Naive B cell (primary cell): ENCODE measurements around the gene BMPR1A. TPM values are rescaled to one million over a fixed set of nuclear protein-coding genes. Genes with fewer than 3 reads are reported as not detected.
"Not testable (repeated sequence)": the region's sequence is repeated elsewhere in the genome, so short reads cannot be mapped to it uniquely, and the experiment has no call there.

Experiments
- ATAC-seq, 2 donors: fragments of 150-1000 bp; cut with Tn5 transposase; 2 replicates each; pipeline ENCODE4 v1.10.0; 2021; ENCODE audit warnings: low read depth in 2 of 2, mild to moderate bottlenecking in 2 of 2, moderate library complexity in 2 of 2
- DNase-seq: peaks from one replicate; pipeline ENCODE4 v3.0.0; 2022
- H3K27ac Mint-ChIP-seq, 6 donors: one replicate each; pipeline ENCODE4 v1.8.0; 2020 to 2022; ENCODE audit warnings: mild to moderate bottlenecking in 6 of 6, mixed read lengths in 6 of 6, moderate library complexity in 5 of 6, inconsistent platforms in 2 of 6
- H3K27me3 Mint-ChIP-seq, 3 donors: one replicate each; pipeline ENCODE4 v1.8.0; 2021 to 2022; ENCODE audit warnings: mixed read lengths in 3 of 3, mild to moderate bottlenecking in 1 of 3
- H3K36me3 Mint-ChIP-seq, 2 donors: one replicate each; pipeline ENCODE4 v1.8.0; 2020 to 2022; ENCODE audit warnings: mixed read lengths in 2 of 2, inconsistent platforms in 1 of 2, mild to moderate bottlenecking in 1 of 2
- H3K4me1 Mint-ChIP-seq, 3 donors: one replicate each; pipeline ENCODE4 v1.8.0; 2020 to 2022; ENCODE audit warnings: mixed read lengths in 3 of 3, inconsistent platforms in 1 of 3, mild to moderate bottlenecking in 1 of 3, moderate library complexity in 1 of 3
- H3K4me3 Mint-ChIP-seq, 8 donors: one replicate each; pipeline ENCODE4 v1.8.0; 2020 to 2022; ENCODE audit warnings: mild to moderate bottlenecking in 8 of 8, mixed read lengths in 8 of 8, moderate library complexity in 8 of 8, inconsistent platforms in 2 of 8
- H3K9me3 Mint-ChIP-seq, 7 donors: one replicate each; pipeline ENCODE4 v1.8.0; 2020 to 2022; ENCODE audit warnings: mixed read lengths in 7 of 7, mild to moderate bottlenecking in 5 of 7, inconsistent platforms in 2 of 7, moderate library complexity in 1 of 7
- polyA plus RNA-seq, 6 donors: library from polyadenylated mRNA; unstranded; fragments of 300-500 nt; fragmentation: Illumina TruSeq; gene quantifications; one replicate each; pipeline ENCODE4 v1.2.3, GENCODE V29; 2021; ENCODE audit warnings: low read depth in 6 of 6

Gene BMPR1A
- polyA plus RNA-seq, 6 donors from 2014 or later = 0.73 to 3.4 (median 1.2) TPM; not detected in 1

- ATAC-seq (no peak), DNase-seq (no peak)
- Mint-ChIP-seq H3K9me3 (peaks cover 0 to 12% (median 8%) of the 10 kb centered on the region in 7 donors), H3K36me3 (peaks cover 17 to 25% of the 10 kb centered on the region in 2 donors), H3K4me1 (no peaks in the 10 kb centered on the region), H3K27me3 (peaks cover 15 to 27% (median 18%) of the 10 kb centered on the region in 3 donors), H3K27ac (no peak overlapping the region), H3K4me3 (no peak overlapping the region)
Observed at GRCh38 chr10:86905429-86905828, 149.0 kb downstream of the BMPR1A start.

GRCh38 chr10:86914734-86915133 lies 158.3 kb downstream of the BMPR1A start:
- Mint-ChIP-seq H3K4me1 (no peaks in the 10 kb centered on the region), H3K27ac (no peak overlapping the region), H3K36me3 (no peaks in the 10 kb centered on the region), H3K4me3 (no peak overlapping the region), H3K9me3 (no peaks in the 10 kb centered on the region), H3K27me3 (no peaks in the 10 kb centered on the region)
- ATAC-seq (no peak), DNase-seq (no peak)

GRCh38 chr10:86918022-86918471 lies 161.6 kb downstream of the BMPR1A start:
- DNase-seq (no peak), ATAC-seq (no peak)
- H3K36me3 Mint-ChIP-seq = peaks cover 0 to 5% of the 10 kb centered on the region in 2 donors
- no peak overlapping the region for H3K27ac Mint-ChIP-seq
- H3K9me3 Mint-ChIP-seq = no peaks in the 10 kb centered on the region
- H3K4me3 Mint-ChIP-seq = no peak overlapping the region
- H3K27me3 Mint-ChIP-seq = no peaks in the 10 kb centered on the region
- H3K4me1 Mint-ChIP-seq = no peaks in the 10 kb centered on the region

GRCh38 chr10:86922553-86922961 lies 166.1 kb downstream of the BMPR1A start:
- Mint-ChIP-seq H3K4me1 (no peaks in the 10 kb centered on the region), H3K27ac (no peak overlapping the region), H3K27me3 (no peaks in the 10 kb centered on the region), H3K9me3 (no peaks in the 10 kb centered on the region), H3K36me3 (peaks cover 0 to 9% of the 10 kb centered on the region in 2 donors), H3K4me3 (no peak overlapping the region)
- ATAC-seq (no peak), DNase-seq (no peak)

GRCh38 chr10:86929468-86930380 lies 173.3 kb downstream of the BMPR1A start:
- Mint-ChIP-seq H3K36me3 (no peaks in the 10 kb centered on the region), H3K4me1 (no peaks in the 10 kb centered on the region), H3K27me3 (peaks cover 0 to 9% (median 0%) of the 10 kb centered on the region in 3 donors), H3K27ac (peak overlapping the region in 2 of 6 donors; percentile 14 to 66), H3K4me3 (no peak overlapping the region), H3K9me3 (no peaks in the 10 kb centered on the region)
- DNase-seq = no peak
- no peak for ATAC-seq

- no peak overlapping the region for H3K4me3 Mint-ChIP-seq
- no peaks in the 10 kb centered on the region for H3K9me3 Mint-ChIP-seq
- H3K36me3 Mint-ChIP-seq = no peaks in the 10 kb centered on the region
- H3K27me3 Mint-ChIP-seq = peaks cover 0 to 9% (median 8%) of the 10 kb centered on the region in 3 donors
- H3K4me1 Mint-ChIP-seq = no peaks in the 10 kb centered on the region
- DNase-seq = no peak
- no peak for ATAC-seq
- peak overlapping the region in 1 of 6 donors; percentile 58 for H3K27ac Mint-ChIP-seq
Observed at GRCh38 chr10:86931872-86932271, 175.5 kb downstream of the BMPR1A start.

- H3K4me1 Mint-ChIP-seq = no peaks in the 10 kb centered on the region
- no peaks in the 10 kb centered on the region for H3K9me3 Mint-ChIP-seq
- H3K27me3 Mint-ChIP-seq = peaks cover 0 to 13% (median 8%) of the 10 kb centered on the region in 3 donors
- no peak overlapping the region for H3K27ac Mint-ChIP-seq
- H3K36me3 Mint-ChIP-seq = no peaks in the 10 kb centered on the region
- peak overlapping the region in 1 of 8 donors; percentile 6 for H3K4me3 Mint-ChIP-seq
- no peak for ATAC-seq
- no peak for DNase-seq
Observed at GRCh38 chr10:86932674-86933073, 176.3 kb downstream of the BMPR1A start.

GRCh38 chr10:86934162-86934711 lies 177.8 kb downstream of the BMPR1A start:
- H3K27ac Mint-ChIP-seq, H3K36me3 Mint-ChIP-seq, H3K4me3 Mint-ChIP-seq, ATAC-seq, H3K9me3 Mint-ChIP-seq, DNase-seq, H3K4me1 Mint-ChIP-seq: not testable (repeated sequence)
- H3K27me3 Mint-ChIP-seq = peaks cover 0 to 13% (median 8%) of the 10 kb centered on the region in 3 donors

- Mint-ChIP-seq H3K9me3 (no peaks in the 10 kb centered on the region), H3K4me1 (peaks cover 0 to 5% (median 0%) of the 10 kb centered on the region in 3 donors), H3K4me3 (no peak overlapping the region), H3K27me3 (peaks cover 0 to 13% (median 8%) of the 10 kb centered on the region in 3 donors), H3K27ac (no peak overlapping the region), H3K36me3 (no peaks in the 10 kb centered on the region)
- DNase-seq (no peak), ATAC-seq (no peak)
Observed at GRCh38 chr10:86936661-86937501, 180.5 kb downstream of the BMPR1A start.

GRCh38 chr10:86937502-86938154 lies 181.2 kb downstream of the BMPR1A start:
- Mint-ChIP-seq H3K27me3 (peaks cover 0 to 11% (median 8%) of the 10 kb centered on the region in 3 donors), H3K4me3 (no peak overlapping the region), H3K27ac (peak overlapping the region in 1 of 6 donors; percentile 47), H3K36me3 (no peaks in the 10 kb centered on the region), H3K9me3 (no peaks in the 10 kb centered on the region), H3K4me1 (peaks cover 0 to 5% (median 0%) of the 10 kb centered on the region in 3 donors)
- ATAC-seq (no peak), DNase-seq (no peak)

- Mint-ChIP-seq H3K4me1 (peaks cover 0 to 5% (median 0%) of the 10 kb centered on the region in 3 donors), H3K36me3 (no peaks in the 10 kb centered on the region), H3K27me3 (peaks cover 0 to 8% (median 4%) of the 10 kb centered on the region in 3 donors), H3K27ac (no peak overlapping the region), H3K4me3 (peak overlapping the region in 1 of 8 donors; percentile 16), H3K9me3 (no peaks in the 10 kb centered on the region)
- DNase-seq (no peak), ATAC-seq (no peak)
Observed at GRCh38 chr10:86938260-86938659, 181.8 kb downstream of the BMPR1A start.

- not testable (repeated sequence) for H3K9me3 Mint-ChIP-seq, H3K27ac Mint-ChIP-seq, H3K4me3 Mint-ChIP-seq, H3K27me3 Mint-ChIP-seq, ATAC-seq, H3K36me3 Mint-ChIP-seq, DNase-seq, H3K4me1 Mint-ChIP-seq
Observed at GRCh38 chr10:86940076-86940475, 183.7 kb downstream of the BMPR1A start.

- DNase-seq (no peak), ATAC-seq (no peak)
- Mint-ChIP-seq H3K4me1 (peaks cover 0 to 5% (median 0%) of the 10 kb centered on the region in 3 donors), H3K27ac (no peak overlapping the region), H3K9me3 (no peaks in the 10 kb centered on the region), H3K27me3 (peaks cover 0 to 8% (median 4%) of the 10 kb centered on the region in 3 donors), H3K4me3 (no peak overlapping the region), H3K36me3 (no peaks in the 10 kb centered on the region)
Observed at GRCh38 chr10:86940677-86941076, 184.3 kb downstream of the BMPR1A start.
